ENCODE data around the gene SLC48A1. TPM values are rescaled to one million over a fixed set of nuclear protein-coding genes. Genes with fewer than 3 reads are reported as not detected.

Gene SLC48A1
- total and polyA plus RNA-seq, 3 donors from 2014 or later: 21.0 to 32.0 (median 25.5) TPM

DNA sequence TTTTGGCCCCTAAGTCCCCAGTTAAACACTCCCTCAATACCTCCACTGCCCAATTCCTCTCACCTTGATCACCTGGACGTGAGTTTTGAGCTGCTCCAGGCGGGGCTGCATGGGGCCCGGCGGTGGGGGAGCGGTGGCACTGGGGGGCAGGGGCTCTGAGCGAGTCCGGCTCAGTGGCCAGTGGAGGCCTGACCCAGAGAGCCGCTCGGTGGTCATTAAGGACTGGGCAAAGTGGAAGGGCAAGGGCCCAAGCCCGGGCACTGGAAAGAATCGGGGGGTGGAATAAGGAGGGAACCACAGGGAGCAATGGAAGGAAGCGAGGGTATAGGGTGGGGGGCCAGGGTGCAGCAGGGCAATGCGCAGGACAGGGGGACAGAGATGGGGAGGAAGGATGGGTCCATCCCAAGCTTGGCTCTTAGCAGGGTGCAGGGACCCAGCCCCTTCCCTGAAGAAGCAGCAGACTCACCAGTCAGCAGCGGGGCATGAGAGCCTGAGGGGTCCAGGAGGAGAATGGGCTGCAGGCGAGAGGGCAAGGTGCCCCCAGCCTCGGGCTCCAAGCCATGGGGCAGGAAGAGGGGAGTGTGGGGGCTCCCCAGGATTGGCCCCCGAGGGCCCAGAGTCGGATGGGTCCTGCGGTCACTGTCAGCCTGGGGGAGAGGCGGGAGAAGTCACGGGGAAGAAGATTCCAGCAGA lies 22.2 kb downstream of the SLC48A1 start:
- Histone ChIP-seq H3K4me1 (peaks cover 17% of the 10 kb centered on the region), H3K4me3 (no peak overlapping the region), H3K9me3 (no peaks in the 10 kb centered on the region), H3K27ac (no peak overlapping the region), H3K36me3 (ENCODE audit: low read depth, missing control alignments) (no peaks in the 10 kb centered on the region), H3K27me3 (no peaks in the 10 kb centered on the region)
- intact Hi-C loops (cut with DNase I; ENCODE audit: low total_unique reads): loop anchor here (5.0 kb wide), 1 partner anchor 42 kb away; no protein-coding TSS in a partner anchor
- WGBS, 2 donors: 94 to 96% methylated on average over 19 to 21 of the region's 21 CpGs
- no peak for TF ChIP-seq CTCF (IDR thresholded peaks at IDR 0.05)
- TF ChIP-seq POLR2A (IDR thresholded peaks at IDR 0.05): no peak
- no peak for DNase-seq

GRCh38 chr12:47795814-47796411 lies 22.9 kb downstream of the SLC48A1 start:
- no peaks in the 10 kb centered on the region for H3K27me3 ChIP-seq
- no peaks in the 10 kb centered on the region for H3K36me3 ChIP-seq (ENCODE audit: low read depth, missing control alignments)
- intact Hi-C loops (cut with DNase I; ENCODE audit: low total_unique reads): loop anchor here (5.0 kb wide), 1 partner anchor 41 kb away; no protein-coding TSS in a partner anchor
- H3K4me1 ChIP-seq: peaks cover 18% of the 10 kb centered on the region
- TF ChIP-seq CTCF (IDR thresholded peaks at IDR 0.05) (no peak), POLR2A (IDR thresholded peaks at IDR 0.05) (no peak)
- no peaks in the 10 kb centered on the region for H3K9me3 ChIP-seq
- no peak for DNase-seq
- H3K4me3 ChIP-seq: no peak overlapping the region
- 83 to 89% methylated on average over 10 to 22 of the region's 22 CpGs for WGBS, 2 donors
- no peak overlapping the region for H3K27ac ChIP-seq

DNA sequence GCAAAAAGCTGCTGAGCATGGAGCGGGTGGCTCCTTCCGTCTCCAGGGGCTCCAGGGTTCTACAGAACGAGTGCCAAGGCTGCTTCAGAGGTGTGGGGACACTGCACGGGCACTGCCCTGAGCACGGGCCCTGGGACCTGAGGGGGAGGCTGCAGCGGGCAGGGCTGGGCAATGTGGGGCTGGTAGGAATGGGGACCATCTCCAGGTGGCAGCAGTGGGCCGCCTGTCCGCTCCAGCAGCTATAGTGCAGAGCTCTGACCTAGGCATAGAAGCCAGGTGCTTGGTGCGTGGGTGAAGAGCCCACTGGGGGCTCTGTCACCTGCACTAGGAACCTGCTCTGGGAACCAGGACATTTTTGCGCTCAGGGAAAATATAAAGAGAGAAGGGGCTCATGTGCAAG lies 24.4 kb downstream of the SLC48A1 start:
- H3K9me3 ChIP-seq: no peaks in the 10 kb centered on the region
- TF ChIP-seq POLR2A (IDR thresholded peaks at IDR 0.05): no peak
- peak in 2 of 3 experiments; percentile 19 to 27 for TF ChIP-seq CTCF (IDR thresholded peaks at IDR 0.05)
- 71 to 79% methylated on average over 7 to 10 of the region's 10 CpGs for WGBS, 2 donors
- H3K27me3 ChIP-seq: no peaks in the 10 kb centered on the region
- H3K27ac ChIP-seq: no peak overlapping the region
- H3K36me3 ChIP-seq (ENCODE audit: low read depth, missing control alignments): no peaks in the 10 kb centered on the region
- H3K4me3 ChIP-seq: no peak overlapping the region
- peaks cover 25% of the 10 kb centered on the region for H3K4me1 ChIP-seq
- intact Hi-C loops (cut with DNase I; ENCODE audit: low total_unique reads): loop anchor here (5.0 kb wide), 1 partner anchor 40 kb away; no protein-coding TSS in a partner anchor
- DNase-seq: no peak

GRCh38 chr12:47798382-47798948 lies 25.4 kb downstream of the SLC48A1 start:
- no peak for DNase-seq
- no peak overlapping the region for H3K27ac ChIP-seq
- H3K27me3 ChIP-seq: no peaks in the 10 kb centered on the region
- intact Hi-C loops (cut with DNase I; ENCODE audit: low total_unique reads): loop anchor here (5.0 kb wide), 1 partner anchor 39 kb away; no protein-coding TSS in a partner anchor
- whole genome bisulfite sequencing, 2 donors: 77 to 93% methylated on average over 9 to 17 of the region's 17 CpGs
- peaks cover 36% of the 10 kb centered on the region for H3K4me1 ChIP-seq
- H3K4me3 ChIP-seq: no peak overlapping the region
- H3K36me3 ChIP-seq (ENCODE audit: low read depth, missing control alignments): no peaks in the 10 kb centered on the region
- TF ChIP-seq CTCF (IDR thresholded peaks at IDR 0.05) (no peak), POLR2A (IDR thresholded peaks at IDR 0.05) (no peak)
- H3K9me3 ChIP-seq: no peaks in the 10 kb centered on the region
